Measurements from ENCODE around the gene TLR9. TPM values are rescaled to one million over a fixed set of nuclear protein-coding genes. Genes with fewer than 3 reads are reported as not detected.

TLR9 gene
- total RNA-seq, 2 donors from 2014 or later: 0.18 to 0.86 TPM

GRCh38 chr3:52228751-52229291 is 3.4 kb upstream of the TLR9 start:
- H3K27ac Mint-ChIP-seq: no peak overlapping the region
- H3K9me3 Mint-ChIP-seq: no peaks in the 10 kb centered on the region
- ATAC-seq: no peak
- no peak for DNase-seq (ENCODE audit: low spot score in 2 of 2)
- H3K36me3 Mint-ChIP-seq: peaks cover 0 to 16% of the 10 kb centered on the region in 2 donors

- Mint-ChIP-seq H3K36me3 (peaks cover 0 to 16% of the 10 kb centered on the region in 2 donors), H3K27ac (peak overlapping the region in 1 of 2 donors; percentile 75), H3K9me3 (no peaks in the 10 kb centered on the region)
- DNase-seq (ENCODE audit: low spot score in 2 of 2) (no peak), ATAC-seq (no peak)
Observed at GRCh38 chr3:52228266-52228665, 2.8 kb upstream of the TLR9 start.

GRCh38 chr3:52227766-52228165 is 2.3 kb upstream of the TLR9 start:
- ATAC-seq: no peak
- DNase-seq (ENCODE audit: low spot score in 2 of 2): no peak
- H3K27ac Mint-ChIP-seq: peak overlapping the region; percentile 15 to 75
- peaks cover 0 to 16% of the 10 kb centered on the region in 2 donors for H3K36me3 Mint-ChIP-seq
- no peaks in the 10 kb centered on the region for H3K9me3 Mint-ChIP-seq

- peaks cover 0 to 16% of the 10 kb centered on the region in 2 donors for H3K36me3 Mint-ChIP-seq
- DNase-seq (ENCODE audit: low spot score in 2 of 2) (no peak), ATAC-seq (no peak)
- H3K9me3 Mint-ChIP-seq: no peaks in the 10 kb centered on the region
- peak overlapping the region; percentile 75 to 97 for H3K27ac Mint-ChIP-seq
Observed at GRCh38 chr3:52227117-52227516, 1.7 kb upstream of the TLR9 start.

GRCh38 chr3:52226229-52226817 is 878 bp upstream of the TLR9 start:
- no peaks in the 10 kb centered on the region for H3K9me3 Mint-ChIP-seq
- ATAC-seq: peak; percentile 0 to 7
- DNase-seq (ENCODE audit: low spot score in 2 of 2): no peak
- H3K36me3 Mint-ChIP-seq: peaks cover 0 to 9% of the 10 kb centered on the region in 2 donors
- peak overlapping the region; percentile 75 to 97 for H3K27ac Mint-ChIP-seq

GRCh38 chr3:52223449-52224408 is 1.7 kb downstream of the TLR9 start:
- ATAC-seq (no peak), DNase-seq (ENCODE audit: low spot score in 2 of 2) (no peak)
- H3K9me3 Mint-ChIP-seq: no peaks in the 10 kb centered on the region
- no peaks in the 10 kb centered on the region for H3K36me3 Mint-ChIP-seq
- peak overlapping the region; percentile 85 to 94 for H3K27ac Mint-ChIP-seq

GRCh38 chr3:52222319-52223221 is 2.9 kb downstream of the TLR9 start:
- no peak for ATAC-seq
- Mint-ChIP-seq H3K9me3 (no peaks in the 10 kb centered on the region), H3K27ac (peak overlapping the region; percentile 85 to 93), H3K36me3 (no peaks in the 10 kb centered on the region)
- no peak for DNase-seq (ENCODE audit: low spot score in 2 of 2)

- Mint-ChIP-seq H3K9me3 (no peaks in the 10 kb centered on the region), H3K27ac (peak overlapping the region; percentile 85 to 93), H3K36me3 (no peaks in the 10 kb centered on the region)
- peak; percentile 50 to 64 for ATAC-seq
- DNase-seq (ENCODE audit: low spot score in 2 of 2): peak in 1 of 2 donors; percentile 54
Observed at GRCh38 chr3:52221563-52222318, 3.7 kb downstream of the TLR9 start.

GRCh38 chr3:52221141-52221562 is 4.3 kb downstream of the TLR9 start:
- ATAC-seq (no peak), DNase-seq (ENCODE audit: low spot score in 2 of 2) (no peak)
- peak overlapping the region in 1 of 2 donors; percentile 85 for H3K27ac Mint-ChIP-seq
- no peaks in the 10 kb centered on the region for H3K9me3 Mint-ChIP-seq
- no peaks in the 10 kb centered on the region for H3K36me3 Mint-ChIP-seq

- DNase-seq (ENCODE audit: low spot score in 2 of 2): peak; percentile 80 to 94
- Mint-ChIP-seq H3K9me3 (no peaks in the 10 kb centered on the region), H3K36me3 (peaks cover 1 to 3% of the 10 kb centered on the region in 2 donors), H3K27ac (peak overlapping the region; percentile 41 to 68)
- peak; percentile 51 to 69 for ATAC-seq
Observed at GRCh38 chr3:52220380-52221026, 4.9 kb downstream of the TLR9 start.

- Mint-ChIP-seq H3K36me3 (peaks cover 8 to 11% of the 10 kb centered on the region in 2 donors), H3K27ac (no peak overlapping the region), H3K9me3 (no peaks in the 10 kb centered on the region)
- ATAC-seq (no peak), DNase-seq (ENCODE audit: low spot score in 2 of 2) (no peak)
Observed at GRCh38 chr3:52218937-52219650, 6.4 kb downstream of the TLR9 start.

GRCh38 chr3:52218454-52218853 is 7.0 kb downstream of the TLR9 start:
- Mint-ChIP-seq H3K36me3 (peaks cover 8 to 11% of the 10 kb centered on the region in 2 donors), H3K27ac (peak overlapping the region in 1 of 2 donors; percentile 36), H3K9me3 (no peaks in the 10 kb centered on the region)
- no peak for ATAC-seq
- no peak for DNase-seq (ENCODE audit: low spot score in 2 of 2)

- no peak for DNase-seq (ENCODE audit: low spot score in 2 of 2)
- Mint-ChIP-seq H3K9me3 (no peaks in the 10 kb centered on the region), H3K36me3 (peaks cover 8 to 11% of the 10 kb centered on the region in 2 donors), H3K27ac (peak overlapping the region in 1 of 2 donors; percentile 36)
- no peak for ATAC-seq
Observed at GRCh38 chr3:52218026-52218425, 7.4 kb downstream of the TLR9 start.

GRCh38 chr3:52217409-52217805 is 8.0 kb downstream of the TLR9 start:
- DNase-seq (ENCODE audit: low spot score in 2 of 2) (no peak), ATAC-seq (peak; percentile 1 to 6)
- H3K36me3 Mint-ChIP-seq: peaks cover 8 to 11% of the 10 kb centered on the region in 2 donors

More at GRCh38 chr3:52217409-52217805, 8.0 kb downstream of the TLR9 start:
- Mint-ChIP-seq H3K27ac (peak overlapping the region; percentile 36 to 65), H3K9me3 (no peaks in the 10 kb centered on the region)
